ENCODE measurements around the gene GNG4. TPM values are rescaled to one million over a fixed set of nuclear protein-coding genes. Genes with fewer than 3 reads are reported as not detected.
"Not testable (repeated sequence)": the region's sequence is repeated elsewhere in the genome, so short reads cannot be mapped to it uniquely, and the experiment has no call there.

Gene GNG4
- total RNA-seq, 1 donor from 2014 or later: 0.64 TPM

GRCh38 chr1:235650341-235651169 is 971 bp upstream of the GNG4 start:
- DNase-seq (ENCODE audit: low spot score): peak; percentile 81

- peak; percentile 90 for DNase-seq (ENCODE audit: low spot score)
Observed at GRCh38 chr1:235648954-235649367, 623 bp downstream of the GNG4 start.

- DNase-seq (ENCODE audit: low spot score): peak; percentile 60
Observed at GRCh38 chr1:235648407-235648907, 1.1 kb downstream of the GNG4 start.

DNA sequence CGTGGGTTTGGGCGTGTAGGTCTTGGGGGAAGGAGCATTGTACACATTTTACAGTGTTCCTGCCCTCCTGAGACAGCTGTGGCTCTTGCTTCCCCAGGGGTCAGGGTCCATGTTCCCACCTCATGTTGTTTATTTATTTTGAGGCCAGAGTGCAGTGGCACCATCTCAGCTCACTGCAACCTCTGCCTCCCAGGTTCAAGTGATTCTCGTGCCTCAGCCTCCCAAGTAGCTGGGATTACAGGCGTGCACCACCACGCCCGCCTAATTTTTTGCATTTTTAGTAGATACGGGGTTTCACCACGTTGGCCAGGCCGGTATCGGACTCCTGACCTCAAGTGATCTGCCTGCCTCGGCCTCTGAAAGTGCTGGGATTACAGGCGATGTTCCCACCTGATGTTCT is 2.0 kb downstream of the GNG4 start:
- peak; percentile 33 for DNase-seq (ENCODE audit: low spot score)

- peak; percentile 71 for DNase-seq (ENCODE audit: low spot score)
Observed at GRCh38 chr1:235646463-235646862, 3.1 kb downstream of the GNG4 start.

GRCh38 chr1:235644693-235645305 is 4.8 kb downstream of the GNG4 start:
- peak; percentile 45 for DNase-seq (ENCODE audit: low spot score)

DNA sequence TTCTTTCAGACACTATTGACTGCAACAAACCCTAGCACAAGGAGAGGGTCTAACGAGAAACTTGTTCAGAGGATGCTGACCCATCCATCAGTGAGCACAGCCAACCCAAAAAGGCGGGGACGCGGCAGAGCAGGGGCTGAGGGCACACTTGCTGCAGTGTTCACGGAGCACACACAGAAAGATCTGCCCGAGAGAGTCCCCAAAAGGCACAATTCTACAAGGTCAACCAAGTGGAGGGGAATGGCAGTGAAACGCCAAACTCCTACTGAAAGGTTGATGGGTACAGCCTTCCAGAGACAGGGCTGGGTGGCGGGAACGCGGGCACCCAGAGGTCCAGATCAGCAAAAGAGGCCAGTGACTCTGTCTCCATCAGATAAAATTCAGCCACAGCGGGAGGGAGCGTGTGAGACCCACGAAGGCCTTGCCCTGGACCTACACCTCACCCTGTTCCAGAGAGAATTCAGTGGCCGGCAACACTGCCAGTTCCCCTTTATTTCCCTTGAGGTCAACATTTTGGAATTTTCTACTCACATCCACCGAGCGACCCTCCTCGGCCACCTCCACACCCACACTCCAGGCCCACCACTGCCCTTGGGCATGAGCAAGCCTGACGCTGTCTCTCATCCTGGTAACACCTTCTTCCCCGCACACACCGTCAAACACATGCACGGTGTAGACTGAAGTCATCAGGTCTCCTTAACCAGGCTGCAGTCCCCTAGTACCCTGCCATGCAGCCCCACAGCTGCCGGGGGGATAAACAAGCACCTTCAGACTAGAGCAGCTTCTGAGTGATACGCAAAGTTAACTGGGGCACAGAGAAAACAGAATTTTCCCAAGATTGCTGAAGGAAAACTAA is 5.5 kb downstream of the GNG4 start:
- DNase-seq (ENCODE audit: low spot score): peak; percentile 65

GRCh38 chr1:235642943-235643371 is 6.6 kb downstream of the GNG4 start:
- DNase-seq (ENCODE audit: low spot score): peak; percentile 72

DNA sequence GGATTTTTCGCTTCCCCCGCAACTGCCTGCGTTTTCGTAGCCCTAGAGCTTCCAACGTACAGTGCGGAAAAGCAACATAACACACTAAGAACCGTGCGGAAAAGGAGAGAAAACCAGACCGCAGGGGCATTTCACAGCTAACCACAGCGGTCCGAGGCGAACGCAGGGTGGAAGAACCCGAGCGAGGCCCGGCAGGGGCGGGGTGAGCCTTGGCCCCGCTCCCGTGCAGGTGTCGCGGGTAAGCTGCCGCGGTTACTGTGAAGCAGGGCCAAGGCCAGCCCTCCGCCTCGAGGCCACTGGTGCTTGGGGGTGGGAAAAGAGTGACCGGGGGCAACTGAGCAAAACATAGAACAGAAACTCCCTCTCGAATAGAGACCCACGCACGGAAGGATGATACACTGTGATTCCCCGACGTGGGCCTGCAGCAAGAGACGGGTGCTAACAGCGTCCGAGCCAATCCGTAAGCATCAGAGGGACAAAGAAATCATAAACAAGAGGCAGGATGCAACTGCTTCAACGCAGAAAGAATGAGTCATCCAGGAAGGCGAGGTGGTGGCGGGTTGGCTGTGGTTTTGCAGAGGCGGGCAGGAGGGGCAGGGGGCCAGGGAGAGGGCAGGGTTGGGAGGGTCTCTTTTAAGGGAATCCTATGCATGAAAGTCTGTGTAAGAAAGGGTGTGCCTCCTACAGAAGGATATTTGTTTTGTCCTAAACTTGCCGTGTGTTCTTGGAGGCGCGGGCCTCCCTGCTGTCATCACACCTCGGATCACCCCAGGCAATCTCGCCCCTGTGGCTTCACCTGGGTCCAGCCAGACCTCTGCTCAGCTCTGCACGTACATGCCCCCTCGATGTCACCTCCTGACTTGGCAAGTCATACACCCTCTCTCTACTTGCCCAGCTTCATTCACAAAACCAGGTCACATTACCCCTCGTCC is 7.3 kb downstream of the GNG4 start:
- peak; percentile 53 for DNase-seq (ENCODE audit: low spot score)

DNA sequence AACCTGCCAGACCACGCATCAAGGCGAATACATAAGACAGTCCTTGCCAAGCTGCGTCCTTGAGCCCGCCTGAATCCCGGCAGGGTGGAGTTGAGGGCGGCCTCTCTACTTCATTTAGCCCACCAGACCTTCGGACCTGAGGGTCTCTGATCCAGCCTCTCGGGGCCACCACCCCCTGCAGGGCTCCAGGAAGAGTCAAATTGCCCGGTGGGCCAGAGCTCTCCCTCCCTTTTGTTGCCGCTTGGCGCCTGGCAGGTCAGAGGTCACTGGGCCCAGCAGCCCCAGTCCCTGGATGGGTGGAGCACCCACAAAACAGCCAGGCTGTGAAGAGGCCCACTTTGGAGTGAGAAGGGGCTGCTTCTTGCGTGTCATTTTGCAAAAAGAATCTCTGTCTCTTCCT is 9.0 kb downstream of the GNG4 start:
- DNase-seq (ENCODE audit: low spot score): peak; percentile 53

- DNase-seq (ENCODE audit: low spot score): peak; percentile 53
Observed at GRCh38 chr1:235639226-235640205, 10.1 kb downstream of the GNG4 start.

DNA sequence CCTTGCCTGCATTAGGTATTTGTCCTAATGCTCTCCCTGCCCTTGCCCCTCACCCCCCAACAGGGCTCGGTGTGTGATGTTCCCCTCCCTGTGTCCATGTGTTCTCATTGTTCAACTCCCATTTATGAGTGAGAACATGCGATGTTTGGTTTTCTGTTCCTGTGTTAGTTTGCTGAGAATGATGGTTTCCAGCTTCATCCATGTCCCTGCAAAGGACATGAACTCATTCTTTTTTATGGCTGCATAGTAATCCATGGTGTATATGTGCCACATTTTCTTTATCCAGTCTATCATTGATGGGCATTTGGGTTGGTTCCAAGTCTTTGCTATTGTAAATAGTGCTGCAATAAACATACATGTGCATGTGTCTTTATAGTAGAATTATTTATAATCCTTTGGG is 11.0 kb downstream of the GNG4 start:
- DNase-seq (ENCODE audit: low spot score): not testable (repeated sequence)

- peak; percentile 55 for DNase-seq (ENCODE audit: low spot score)
Observed at GRCh38 chr1:235637756-235638534, 11.6 kb downstream of the GNG4 start.

GRCh38 chr1:235635938-235636662 is 13.5 kb downstream of the GNG4 start:
- peak; percentile 68 for DNase-seq (ENCODE audit: low spot score)

DNA sequence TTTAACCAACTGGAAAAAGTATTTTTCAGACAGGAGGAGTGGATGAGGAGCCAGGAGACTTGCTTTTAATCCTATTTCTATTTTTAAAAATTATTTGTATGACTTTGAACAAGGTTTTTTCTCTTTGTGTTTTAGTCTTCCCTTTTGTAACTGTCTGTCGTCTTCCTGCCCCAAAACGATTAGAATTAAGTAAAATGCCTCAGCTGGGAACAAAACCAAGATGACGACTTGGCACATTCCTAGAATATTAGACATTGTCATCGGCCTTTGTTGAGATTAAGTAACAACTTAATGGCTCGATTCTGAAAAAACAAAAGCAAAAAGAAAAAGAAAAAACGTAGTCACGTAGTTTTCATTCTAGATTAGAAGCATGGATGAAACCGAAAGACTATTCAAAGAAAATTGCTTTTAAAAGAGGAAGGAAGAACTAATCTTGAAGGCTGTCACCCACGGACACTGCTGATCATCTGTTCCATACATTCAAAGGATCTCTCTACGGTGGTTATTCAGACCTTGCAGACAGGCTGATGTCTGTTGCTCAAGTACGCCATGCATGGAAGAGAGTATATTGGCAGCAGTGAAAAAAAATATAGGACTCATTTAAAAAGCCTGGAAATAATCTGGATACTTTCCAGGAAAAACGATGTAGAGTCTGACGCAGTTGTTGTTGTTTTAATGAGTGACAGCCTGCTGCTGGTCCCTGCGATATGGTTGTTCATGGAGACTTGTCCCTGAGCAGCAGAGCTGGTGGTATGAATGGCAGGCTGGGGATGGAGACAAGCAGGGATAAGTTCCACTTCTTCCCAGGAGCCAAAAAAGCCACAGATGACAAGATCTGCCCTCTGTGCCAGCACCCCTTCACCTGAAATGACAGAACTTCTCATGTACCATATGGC is 16.8 kb downstream of the GNG4 start:
- peak; percentile 14 for DNase-seq (ENCODE audit: low spot score)

GRCh38 chr1:235631816-235632215 is 17.8 kb downstream of the GNG4 start:
- no peak for DNase-seq (ENCODE audit: low spot score)
